MM.1S (cell line): Measurements from ENCODE around the gene LARGE2.

Experiments
- DNase-seq: peaks from one replicate; pipeline ENCODE4 v3.0.0-alpha.2; 2015
- H2AFZ ChIP-seq: fragments of 300-600 bp; sonication (generic); 2 replicates; pipeline ENCODE4 v1.6.0; 2016; ENCODE audit warnings: antibody characterized with exemption, low read length
- H3F3A ChIP-seq: fragments of 300-600 bp; sonication (generic); 2 replicates; pipeline ENCODE4 v1.6.1; 2016; ENCODE audit warnings: mild to moderate bottlenecking, antibody characterized with exemption, low read length, moderate library complexity, mixed read lengths; ENCODE audit not compliant: insufficient read depth
- H3K27ac ChIP-seq: fragments of 300-600 bp; sonication (generic); 2 replicates; pipeline ENCODE4 v1.5.1; 2016; ENCODE audit warnings: mild to moderate bottlenecking, low read length
- H3K27me3 ChIP-seq: fragments of 300-600 bp; sonication (generic); replicated peaks from 2 replicates; pipeline ENCODE4 v1.6.0; 2016; ENCODE audit warnings: low read length; ENCODE audit not compliant: insufficient read depth
- H3K36me3 ChIP-seq: fragments of 300-600 bp; sonication (generic); replicated peaks from 2 replicates; pipeline ENCODE4 v1.6.1; 2016; ENCODE audit warnings: mild to moderate bottlenecking, low read length, mixed read lengths; ENCODE audit not compliant: insufficient read depth
- H3K4me1 ChIP-seq: fragments of 300-600 bp; sonication (generic); 2 replicates; pipeline ENCODE4 v1.6.1; 2016; ENCODE audit warnings: low read length, mixed read lengths
- H3K4me2 ChIP-seq: fragments of 300-600 bp; sonication (generic); 2 replicates; pipeline ENCODE4 v1.6.0; 2016; ENCODE audit warnings: low read depth, low read length
- H3K4me3 ChIP-seq: fragments of 300-600 bp; sonication (generic); 2 replicates; pipeline ENCODE4 v1.5.1; 2016; ENCODE audit warnings: low read length, mixed read lengths
- H3K79me2 ChIP-seq: fragments of 300-600 bp; sonication (generic); 2 replicates; pipeline ENCODE4 v1.6.1; 2016; ENCODE audit warnings: mixed run types, low read length, mixed read lengths
- H3K9ac ChIP-seq: fragments of 300-600 bp; sonication (generic); 2 replicates; pipeline ENCODE4 v1.6.1; 2016; ENCODE audit warnings: low read length, mixed read lengths
- H3K9me2 ChIP-seq: fragments of 300-600 bp; sonication (generic); replicated peaks from 2 replicates; pipeline ENCODE4 v1.6.1; 2016; ENCODE audit warnings: mild to moderate bottlenecking, low read length, mixed read lengths; ENCODE audit not compliant: insufficient read depth
- H3K9me3 ChIP-seq: fragments of 300-600 bp; sonication (generic); replicated peaks from 2 replicates; pipeline ENCODE4 v1.6.1; 2016; ENCODE audit warnings: mild to moderate bottlenecking, low read length, mixed read lengths; ENCODE audit not compliant: insufficient read depth
- H4K20me1 ChIP-seq: fragments of 300-600 bp; sonication (generic); 2 replicates; pipeline ENCODE4 v1.6.1; 2016; ENCODE audit warnings: mild to moderate bottlenecking, low read length, moderate library complexity, mixed read lengths; ENCODE audit not compliant: insufficient read depth
- CTCF ChIP-seq: fragments of 300-600 bp; sonication (generic); IDR thresholded peaks from 2 replicates; pipeline ENCODE4 v1.5.1; 2016; ENCODE audit warnings: antibody characterized with exemption, low read length, mixed read lengths
- EZH2 ChIP-seq: fragments of 300-600 bp; sonication (generic); optimal IDR thresholded peaks from 2 replicates; pipeline ENCODE3; 2017; ENCODE audit warnings: low read depth, mild to moderate bottlenecking, antibody characterized with exemption, low read length, mixed read lengths
- EZH2phosphoT487 ChIP-seq: fragments of 300-600 bp; sonication (generic); IDR thresholded peaks from 2 replicates; pipeline ENCODE4 v1.6.1; 2018; ENCODE audit warnings: antibody characterized with exemption, low read length

Gene LARGE2

DNA sequence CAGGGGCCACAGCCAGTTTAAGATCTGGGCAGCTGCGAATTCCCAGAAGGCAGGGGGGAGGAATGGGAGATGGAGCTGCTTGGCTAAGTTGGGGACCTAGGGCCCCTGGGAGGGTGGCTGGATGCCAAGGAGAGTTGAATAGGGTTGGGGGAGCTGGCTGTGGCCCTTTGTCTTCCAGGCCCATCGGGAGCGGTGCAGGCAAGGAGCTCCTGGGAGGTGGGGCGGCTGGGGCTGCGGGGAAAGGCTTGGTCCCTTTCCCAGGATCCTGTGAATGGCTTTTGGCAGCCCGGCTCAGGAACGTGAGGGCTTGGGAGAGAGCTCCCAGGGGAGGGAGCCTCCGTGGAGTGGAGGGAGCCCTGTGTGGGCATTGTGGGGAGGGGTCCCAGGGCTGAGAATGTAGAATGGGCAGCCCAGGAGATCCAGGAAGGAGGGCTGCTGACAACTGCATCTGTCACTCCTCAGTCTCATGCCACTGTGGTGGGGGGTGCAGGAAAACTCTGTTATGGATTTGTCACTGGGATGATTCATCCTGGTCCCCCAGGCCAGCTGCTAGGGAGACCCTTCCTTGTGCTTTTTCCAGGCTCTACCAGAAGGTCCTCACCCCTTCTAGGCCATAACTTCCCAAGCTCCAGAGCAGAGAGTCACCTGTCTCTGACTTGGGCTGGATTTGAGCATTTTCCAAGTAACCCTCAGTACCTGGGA is 21.4 kb upstream of the LARGE2 start:
- Histone ChIP-seq H3K4me2 (no peak overlapping the region), H3K4me1 (no peaks in the 10 kb centered on the region), H3F3A (no peaks in the 10 kb centered on the region), H4K20me1 (no peaks in the 10 kb centered on the region), H2AFZ (no peak overlapping the region), H3K4me3 (no peak overlapping the region), H3K27ac (no peak overlapping the region), H3K9me3 (no peaks in the 10 kb centered on the region), H3K9me2 (no peaks in the 10 kb centered on the region), H3K27me3 (peaks cover 55% of the 10 kb centered on the region), H3K79me2 (no peaks in the 10 kb centered on the region), H3K36me3 (no peaks in the 10 kb centered on the region), H3K9ac (no peak overlapping the region)
- no peak for TF ChIP-seq EZH2phosphoT487
- TF ChIP-seq EZH2: no peak
- no peak for TF ChIP-seq CTCF
- DNase-seq: no peak

GRCh38 chr11:45901626-45902025 is 20.8 kb upstream of the LARGE2 start:
- H3K4me1 ChIP-seq: no peaks in the 10 kb centered on the region
- no peak for TF ChIP-seq CTCF
- no peak for TF ChIP-seq EZH2phosphoT487
- no peak for TF ChIP-seq EZH2
- DNase-seq: no peak

DNA sequence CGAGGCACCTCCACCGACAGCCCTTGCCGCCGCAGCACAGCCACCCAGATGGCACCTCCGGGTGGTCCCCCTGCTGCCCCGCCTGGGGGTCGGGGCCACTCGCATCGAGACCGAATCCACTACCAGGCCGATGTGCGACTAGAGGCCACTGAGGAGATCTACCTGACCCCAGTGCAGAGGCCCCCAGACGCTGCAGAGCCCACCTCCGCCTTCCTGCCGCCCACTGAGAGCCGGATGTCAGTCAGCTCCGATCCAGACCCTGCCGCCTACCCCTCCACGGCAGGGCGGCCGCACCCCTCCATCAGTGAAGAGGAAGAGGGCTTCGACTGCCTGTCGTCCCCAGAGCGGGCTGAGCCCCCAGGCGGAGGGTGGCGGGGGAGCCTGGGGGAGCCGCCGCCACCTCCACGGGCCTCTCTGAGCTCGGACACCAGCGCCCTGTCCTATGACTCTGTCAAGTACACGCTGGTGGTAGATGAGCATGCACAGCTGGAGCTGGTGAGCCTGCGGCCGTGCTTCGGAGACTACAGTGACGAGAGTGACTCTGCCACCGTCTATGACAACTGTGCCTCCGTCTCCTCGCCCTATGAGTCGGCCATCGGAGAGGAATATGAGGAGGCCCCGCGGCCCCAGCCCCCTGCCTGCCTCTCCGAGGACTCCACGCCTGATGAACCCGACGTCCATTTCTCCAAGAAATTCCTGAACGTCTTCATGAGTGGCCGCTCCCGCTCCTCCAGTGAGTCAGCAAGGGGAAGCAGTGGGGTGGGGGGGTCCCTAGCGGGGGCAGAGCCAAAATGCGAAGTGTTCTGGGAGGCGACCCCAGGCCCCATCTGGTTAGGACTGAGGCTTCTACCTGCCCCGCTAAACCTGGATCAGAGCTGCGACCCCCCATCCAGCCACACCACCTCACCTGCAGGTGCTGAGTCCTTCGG is 19.7 kb upstream of the LARGE2 start:
- Histone ChIP-seq H3K9ac (no peak overlapping the region), H3K4me3 (no peak overlapping the region), H3K4me1 (no peaks in the 10 kb centered on the region), H3F3A (no peaks in the 10 kb centered on the region), H2AFZ (no peak overlapping the region), H3K4me2 (no peak overlapping the region), H3K27ac (no peak overlapping the region), H3K9me2 (no peaks in the 10 kb centered on the region), H4K20me1 (no peaks in the 10 kb centered on the region), H3K36me3 (no peaks in the 10 kb centered on the region), H3K27me3 (peaks cover 43% of the 10 kb centered on the region), H3K9me3 (no peaks in the 10 kb centered on the region), H3K79me2 (no peaks in the 10 kb centered on the region)
- no peak for DNase-seq
- TF ChIP-seq EZH2phosphoT487 (no peak), CTCF (no peak)

More at GRCh38 chr11:45901626-45902025, 20.8 kb upstream of the LARGE2 start:
- no peak overlapping the region for H2AFZ ChIP-seq
- no peak overlapping the region for H3K4me3 ChIP-seq
- no peaks in the 10 kb centered on the region for H3K9me3 ChIP-seq
- H3K9me2 ChIP-seq: no peaks in the 10 kb centered on the region
- H3K79me2 ChIP-seq: no peaks in the 10 kb centered on the region
- no peak overlapping the region for H3K9ac ChIP-seq
- no peaks in the 10 kb centered on the region for H3F3A ChIP-seq
- no peaks in the 10 kb centered on the region for H3K36me3 ChIP-seq
- peaks cover 54% of the 10 kb centered on the region for H3K27me3 ChIP-seq
- H3K4me2 ChIP-seq: no peak overlapping the region
- no peaks in the 10 kb centered on the region for H4K20me1 ChIP-seq
- H3K27ac ChIP-seq: no peak overlapping the region
